Stimulated activated CD4-positive, alpha-beta T cell treated with anti-CD3 and anti-CD28 coated beads, Interleukin-2, amount 100 ng/mL, for 4 hours (primary cell): Measurements from ENCODE around the gene CNTNAP5.
"Not testable (repeated sequence)": the region's sequence is repeated elsewhere in the genome, so short reads cannot be mapped to it uniquely, and the experiment has no call there.

Experiments
- DNase-seq: peaks from one replicate; pipeline ENCODE4 v3.0.0-alpha.2; 2020; ENCODE audit warnings: low read depth

Gene CNTNAP5

DNA sequence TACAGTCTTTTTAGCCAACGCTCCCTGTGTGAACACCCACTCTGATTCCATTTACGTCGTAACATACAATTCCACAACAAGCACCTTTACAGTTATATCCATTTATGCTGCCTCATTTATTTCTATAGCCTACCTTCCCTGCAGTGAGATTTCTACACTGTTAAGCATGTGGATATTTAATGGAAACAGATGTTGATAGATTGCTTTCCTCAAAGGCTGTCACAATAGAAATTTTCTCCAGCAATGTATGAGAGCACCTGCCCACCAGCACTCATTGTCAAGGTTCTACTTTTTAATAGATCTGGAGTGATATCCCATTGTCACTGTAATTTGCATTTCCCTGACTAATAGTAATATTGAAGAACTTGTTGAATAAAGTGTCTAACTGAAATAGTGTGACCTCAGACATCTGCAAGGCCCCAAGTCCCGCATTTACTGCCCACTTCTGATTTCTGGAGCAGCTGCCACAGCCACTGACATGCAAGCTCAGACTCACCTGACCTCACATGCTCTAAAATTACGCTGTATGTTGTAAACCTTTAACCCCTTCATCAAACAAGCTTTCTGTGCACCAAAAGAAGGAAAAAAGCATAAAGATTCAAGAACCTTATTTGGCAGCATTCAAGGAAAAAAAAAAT is 295.1 kb downstream of the CNTNAP5 start:
- DNase-seq, result no peak

DNA sequence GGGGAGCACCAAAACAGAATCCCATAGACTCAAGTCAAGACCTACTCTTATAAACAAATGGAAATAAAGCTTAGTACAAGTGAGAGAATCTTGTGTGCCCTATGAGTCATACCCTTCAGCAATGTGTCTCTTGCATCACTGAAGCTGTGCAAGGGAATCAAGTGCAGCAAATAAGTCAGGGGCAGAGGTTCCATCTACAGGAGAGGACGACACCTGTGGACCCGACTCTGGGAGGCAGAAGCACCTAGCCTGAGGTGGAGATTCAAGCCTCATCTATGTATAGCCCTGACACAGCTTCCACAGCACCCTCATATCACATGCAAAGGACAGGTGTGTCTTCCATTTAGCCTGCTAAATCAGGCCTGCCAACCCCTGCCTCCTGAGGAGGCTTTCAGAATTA is 298.2 kb downstream of the CNTNAP5 start:
- no peak for DNase-seq

DNA sequence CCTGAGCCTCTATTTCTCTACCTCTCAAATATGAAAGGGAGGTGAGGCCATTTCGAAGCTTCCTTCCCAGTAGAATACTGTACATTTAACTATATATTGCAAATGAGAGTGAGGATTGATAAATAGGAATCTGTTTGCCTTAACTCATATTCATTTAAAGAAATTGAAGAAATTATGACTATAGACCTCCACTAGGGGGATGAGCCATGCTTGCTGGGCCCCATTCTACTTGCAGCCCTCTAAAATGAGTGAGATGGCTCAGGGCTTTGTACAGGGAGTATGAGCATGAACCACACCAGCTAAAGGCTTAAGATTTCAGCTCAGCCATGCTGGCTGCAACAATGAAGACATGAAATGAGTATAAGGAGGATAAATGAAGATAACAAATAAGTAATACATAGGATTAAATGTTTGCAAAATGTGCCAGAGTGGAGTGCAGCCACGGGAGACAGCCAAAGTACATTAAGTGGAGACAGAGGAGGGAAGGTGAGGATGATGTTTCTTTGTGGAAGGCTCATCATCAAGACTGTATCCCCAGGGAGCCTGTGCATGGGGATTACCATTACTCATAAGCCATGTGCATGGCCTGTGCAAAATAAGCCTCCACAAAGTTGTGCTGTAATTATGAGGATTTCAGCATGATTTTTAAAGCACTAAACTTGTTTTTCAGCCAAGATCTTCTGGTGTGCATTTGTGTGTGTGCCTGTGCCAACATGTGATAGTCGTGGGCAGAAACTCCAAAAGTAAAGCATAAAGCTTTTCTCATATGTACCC is 300.8 kb downstream of the CNTNAP5 start:
- DNase-seq, result no peak

DNA sequence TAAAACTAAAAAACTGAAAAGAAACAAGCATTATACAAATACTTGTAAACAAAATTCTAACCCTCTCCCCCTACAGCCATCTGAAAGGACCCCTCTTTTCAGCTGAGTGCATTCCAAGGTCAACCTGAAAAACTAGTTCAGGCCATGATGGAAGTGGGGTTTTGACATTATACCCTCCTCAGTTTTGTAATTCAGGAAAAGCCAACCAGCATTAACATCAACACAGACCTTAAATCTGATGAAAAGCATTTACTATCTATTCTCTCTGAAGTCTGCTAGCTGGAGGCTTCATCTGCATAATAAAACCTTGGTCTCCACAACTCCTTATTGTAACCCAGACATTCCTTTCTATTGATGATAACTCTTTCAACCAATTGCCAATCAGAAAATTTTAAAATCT is 302.2 kb downstream of the CNTNAP5 start:
- no peak for DNase-seq

DNA sequence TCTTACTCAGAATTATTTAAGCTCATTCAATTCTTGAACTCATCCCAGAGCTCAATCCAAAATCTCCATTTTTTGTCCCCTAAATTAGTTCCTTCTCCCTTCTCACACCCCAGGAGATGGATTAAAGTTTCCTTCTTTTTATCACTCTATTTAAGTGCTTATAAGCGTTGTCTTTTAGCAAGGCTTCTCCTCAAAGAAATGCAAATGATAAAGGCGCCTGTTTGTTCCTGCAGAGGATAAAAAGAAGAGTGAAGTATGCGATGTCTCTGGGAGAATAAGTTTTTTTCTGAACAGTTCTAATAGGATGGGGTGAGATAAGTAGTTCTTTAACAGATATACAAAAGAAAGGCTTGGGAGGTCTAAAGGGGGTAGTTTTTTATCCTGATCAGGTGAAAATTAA is 303.3 kb downstream of the CNTNAP5 start:
- DNase-seq, result no peak

DNA sequence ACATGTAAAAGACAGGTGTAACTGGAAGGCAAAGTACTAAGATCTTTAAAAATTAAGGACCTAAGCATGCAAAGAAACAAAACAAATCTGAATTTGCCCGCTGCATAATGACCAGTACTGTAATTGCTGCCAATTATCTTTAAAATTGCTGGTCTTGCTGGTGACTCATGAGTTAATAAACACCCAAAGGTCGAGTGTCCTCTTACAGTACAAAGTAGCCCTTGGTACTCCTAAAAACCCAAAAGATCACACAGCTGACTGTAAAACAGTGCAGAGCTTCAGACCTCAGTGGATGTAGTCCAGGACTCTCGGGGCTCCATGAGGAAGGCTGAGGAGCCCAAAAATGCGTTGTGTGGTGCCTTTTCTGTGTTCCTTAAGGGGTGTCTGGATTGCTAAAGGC is 308.7 kb downstream of the CNTNAP5 start:
- DNase-seq, result no peak

DNA sequence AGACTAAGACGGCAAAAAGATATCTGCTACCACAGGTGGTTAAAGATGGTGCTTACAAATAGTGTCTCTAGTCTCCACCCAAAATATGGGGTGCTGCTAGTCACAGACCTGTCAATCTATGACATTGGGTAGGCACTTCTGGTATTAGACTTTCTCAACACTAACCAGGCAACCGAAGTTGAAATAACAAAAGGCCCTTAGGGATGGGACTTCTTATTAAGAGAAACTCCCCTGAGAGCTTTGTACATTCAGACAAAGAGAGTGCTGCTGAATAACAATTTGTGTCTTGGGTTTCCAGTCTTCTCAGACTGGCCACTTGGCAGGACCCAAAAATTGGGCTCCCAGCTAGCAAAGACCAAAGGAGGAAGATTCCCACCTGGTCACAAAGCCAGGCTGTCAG is 310.0 kb downstream of the CNTNAP5 start:
- DNase-seq, result no peak

DNA sequence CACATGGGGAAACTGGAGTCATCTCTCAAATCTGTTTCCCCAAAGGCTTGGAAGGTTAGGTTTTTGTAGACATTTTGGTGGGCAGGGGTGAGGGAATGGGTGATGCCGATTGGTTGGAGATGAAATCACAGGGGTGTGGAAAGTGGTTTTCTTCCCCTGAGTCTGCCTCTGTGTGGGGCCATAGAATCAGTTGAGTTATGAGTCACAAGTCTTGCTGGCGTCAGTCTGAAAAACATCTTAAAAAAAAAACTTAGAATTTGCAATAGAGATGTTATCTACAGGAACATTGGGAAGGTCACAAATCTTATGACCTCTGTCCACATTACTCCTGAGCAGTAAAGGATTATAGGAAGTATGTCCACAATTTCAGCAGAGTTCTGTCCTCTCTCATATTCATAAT is 314.6 kb downstream of the CNTNAP5 start:
- no peak for DNase-seq

DNA sequence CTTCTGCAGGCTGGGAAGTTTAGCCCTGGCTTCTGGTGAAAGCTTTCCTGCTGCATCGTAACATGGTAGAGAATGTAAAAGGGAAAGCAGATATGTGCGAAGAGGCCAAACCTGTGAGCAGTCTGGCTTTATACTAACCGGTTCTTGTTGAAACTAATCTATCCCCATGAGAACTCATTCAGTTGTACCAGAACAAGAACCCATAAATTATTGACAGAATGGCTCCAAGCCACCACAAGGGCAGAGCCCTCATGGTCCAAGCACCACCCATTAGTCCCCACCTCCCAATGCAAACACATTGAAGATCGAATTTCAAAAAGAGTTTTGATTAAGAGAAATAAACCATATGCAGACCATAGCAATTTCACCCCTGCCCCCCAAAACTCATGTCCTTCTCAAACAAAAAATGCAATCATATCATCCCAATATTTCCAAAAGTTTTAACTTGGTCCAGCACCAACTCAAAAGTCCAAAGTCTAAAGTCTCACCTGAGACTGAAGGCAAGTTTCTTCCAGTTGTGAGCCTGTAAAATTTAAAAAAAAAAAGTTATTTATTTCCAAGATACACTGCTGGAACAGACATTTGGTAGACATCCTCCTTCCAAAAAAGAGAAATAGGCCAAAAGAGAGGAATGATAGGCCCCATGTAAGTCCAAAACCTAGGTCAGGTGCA is 318.9 kb downstream of the CNTNAP5 start:
- DNase-seq, result no peak

DNA sequence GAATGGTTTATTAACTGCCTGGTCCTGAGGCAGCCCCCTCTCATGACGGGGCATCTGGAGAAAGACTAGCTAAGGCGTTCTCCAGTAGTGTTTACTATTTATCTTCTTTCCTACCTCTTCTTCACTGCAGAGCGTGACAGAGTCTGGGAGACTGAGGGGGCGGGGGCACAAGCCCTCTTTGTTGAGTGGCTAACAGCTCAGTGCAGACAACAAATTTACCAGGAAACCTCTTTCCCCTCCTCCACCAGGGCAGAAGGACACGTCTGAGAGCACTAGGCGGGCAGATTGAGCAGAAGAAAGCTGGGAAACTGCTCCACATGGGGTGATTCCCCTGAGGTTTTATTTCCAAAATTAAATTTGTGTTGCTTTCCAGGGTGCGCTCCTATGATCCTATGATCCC is 322.1 kb downstream of the CNTNAP5 start:
- no peak for DNase-seq

DNA sequence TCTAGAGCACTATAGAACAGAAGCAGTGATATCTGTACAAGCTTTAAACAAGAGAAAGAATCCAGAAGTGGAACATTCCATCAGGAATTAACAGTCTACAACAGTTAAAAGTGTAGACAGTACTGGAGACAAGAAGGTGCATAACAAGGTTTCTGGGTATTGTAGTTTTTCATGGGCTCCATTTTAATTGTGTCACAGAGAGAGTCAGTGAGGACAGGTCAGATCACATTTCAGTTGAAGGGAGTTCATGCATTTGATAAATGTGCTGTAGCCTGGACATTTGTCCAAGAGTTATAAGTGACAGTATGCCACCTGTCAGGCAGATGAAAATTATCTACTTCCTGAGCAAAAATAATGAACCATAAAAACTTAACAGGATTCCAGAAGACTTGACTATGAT is 328.6 kb downstream of the CNTNAP5 start:
- DNase-seq, result no peak

DNA sequence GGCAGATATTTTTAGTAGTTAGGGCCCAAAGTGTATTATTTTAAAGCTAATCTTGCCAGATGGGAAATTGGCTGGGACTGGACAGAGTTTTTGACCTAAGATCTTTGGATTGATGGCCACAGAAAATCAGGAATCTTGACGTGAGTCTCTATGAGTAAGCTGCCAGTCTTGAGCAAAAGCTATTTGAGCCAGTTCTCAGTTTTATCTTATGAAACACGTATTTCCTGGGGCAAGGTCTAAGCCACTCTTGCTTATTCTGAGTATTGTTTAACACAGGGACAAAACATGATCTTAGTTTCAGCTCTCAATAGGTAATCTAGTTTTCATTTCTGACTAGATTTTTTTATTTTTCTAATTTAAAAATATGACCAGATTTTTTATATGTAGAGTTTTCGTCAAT is 329.4 kb downstream of the CNTNAP5 start:
- no peak for DNase-seq

DNA sequence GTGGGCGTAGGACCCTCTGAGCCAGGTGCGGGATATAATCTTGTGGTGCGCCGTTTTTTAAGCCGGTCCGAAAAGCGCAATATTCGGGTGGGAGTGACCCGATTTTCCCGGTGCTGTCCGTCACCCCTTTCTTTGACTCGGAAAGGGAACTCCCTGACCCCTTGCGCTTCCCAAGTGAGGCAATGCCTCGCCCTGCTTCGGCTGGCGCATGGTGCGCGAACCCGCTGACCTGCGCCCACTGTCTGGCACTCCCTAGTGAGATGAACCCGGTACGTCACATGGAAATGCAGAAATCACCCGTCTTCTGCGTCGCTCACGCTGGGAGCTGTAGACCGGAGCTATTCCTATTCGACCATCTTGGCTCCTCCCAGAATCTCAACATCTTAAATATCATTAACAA is 336.9 kb downstream of the CNTNAP5 start:
- not testable (repeated sequence) for DNase-seq

DNA sequence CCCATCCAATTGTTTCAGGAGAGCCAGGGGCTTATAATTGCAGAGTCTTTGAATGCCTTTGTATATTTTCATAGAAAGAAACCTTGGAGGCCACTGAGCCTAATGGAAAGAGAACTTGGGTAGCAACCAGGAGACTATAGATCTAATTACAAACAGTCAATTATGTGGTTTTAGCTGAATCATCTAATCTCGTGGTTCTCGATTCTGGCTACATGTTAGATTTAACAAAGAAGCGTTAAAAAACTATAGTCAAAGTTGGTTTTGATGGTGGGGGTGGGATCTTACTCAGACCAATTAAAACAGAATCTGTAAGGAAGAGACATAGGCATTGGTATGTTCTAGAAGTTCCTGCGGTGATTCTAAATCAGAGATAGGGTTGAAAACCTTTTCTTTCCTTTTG is 344.1 kb downstream of the CNTNAP5 start:
- no peak for DNase-seq

DNA sequence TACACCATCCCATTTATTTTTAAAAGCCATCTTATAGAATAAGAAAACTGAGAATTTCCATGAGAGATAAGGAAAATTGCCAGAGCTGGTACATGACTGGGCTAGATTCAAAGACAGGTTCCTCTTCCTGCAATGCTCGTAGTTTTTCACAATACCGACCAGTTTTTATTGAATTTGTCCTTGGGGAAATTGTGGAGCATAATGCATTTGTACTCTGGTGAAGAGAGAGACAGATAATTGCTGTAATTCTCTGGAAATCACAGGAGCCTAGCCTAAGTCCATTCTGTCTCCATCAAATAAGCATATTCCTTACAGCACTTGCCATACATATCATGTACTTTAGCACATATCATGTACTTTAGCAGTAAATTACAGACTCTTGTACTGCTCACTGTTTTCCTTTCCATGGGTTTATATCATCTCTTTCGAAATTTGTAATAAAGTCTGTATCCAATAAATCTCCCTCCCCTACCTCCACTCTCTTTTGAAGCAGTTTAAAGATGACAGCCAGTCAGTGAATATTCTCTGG is 355.2 kb downstream of the CNTNAP5 start:
- no peak for DNase-seq

DNA sequence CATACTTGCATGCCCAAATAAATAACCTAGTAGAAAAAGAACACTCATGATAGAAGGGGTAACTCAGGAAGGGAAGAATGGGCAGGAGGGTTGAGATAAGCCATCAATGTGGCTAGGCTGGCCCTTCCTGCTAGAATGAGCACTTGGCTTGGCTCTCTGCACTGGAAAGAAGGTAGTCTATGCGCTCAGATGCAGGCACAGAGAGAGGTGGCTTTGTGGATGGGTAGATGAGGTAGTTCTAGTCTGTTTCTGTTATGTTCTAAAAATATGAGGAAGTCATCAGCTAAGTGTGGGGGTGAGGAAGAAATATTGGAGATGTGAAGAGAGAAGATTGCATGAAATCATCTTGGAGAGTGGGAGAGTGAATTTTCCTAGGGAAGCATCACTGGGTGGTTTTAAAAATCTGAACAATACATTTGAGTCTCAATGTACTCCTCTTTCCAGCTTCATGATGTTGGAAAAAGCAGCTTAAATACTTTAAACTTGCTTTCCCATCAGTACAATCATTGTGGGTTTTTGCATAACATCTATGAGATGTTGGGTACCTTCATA is 357.1 kb downstream of the CNTNAP5 start:
- no peak for DNase-seq

DNA sequence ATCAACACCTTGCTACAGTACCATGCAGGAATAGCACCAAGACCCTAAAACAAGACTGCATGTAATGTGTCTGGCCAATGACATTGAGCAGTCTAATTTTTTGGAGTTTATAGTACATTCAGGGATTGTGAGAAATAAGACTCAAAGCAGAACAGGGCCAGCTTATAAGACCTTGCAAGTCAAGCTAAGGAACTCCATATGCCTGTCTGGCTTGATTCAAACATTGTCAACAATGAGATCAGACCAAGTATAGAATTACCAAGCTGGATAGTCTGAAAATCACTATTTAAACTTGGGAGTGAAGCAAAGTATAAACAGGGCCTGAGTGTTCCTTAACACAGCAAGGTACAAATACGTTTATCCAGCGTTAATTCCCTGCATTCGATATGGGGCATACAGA is 370.9 kb downstream of the CNTNAP5 start:
- DNase-seq, result no peak

DNA sequence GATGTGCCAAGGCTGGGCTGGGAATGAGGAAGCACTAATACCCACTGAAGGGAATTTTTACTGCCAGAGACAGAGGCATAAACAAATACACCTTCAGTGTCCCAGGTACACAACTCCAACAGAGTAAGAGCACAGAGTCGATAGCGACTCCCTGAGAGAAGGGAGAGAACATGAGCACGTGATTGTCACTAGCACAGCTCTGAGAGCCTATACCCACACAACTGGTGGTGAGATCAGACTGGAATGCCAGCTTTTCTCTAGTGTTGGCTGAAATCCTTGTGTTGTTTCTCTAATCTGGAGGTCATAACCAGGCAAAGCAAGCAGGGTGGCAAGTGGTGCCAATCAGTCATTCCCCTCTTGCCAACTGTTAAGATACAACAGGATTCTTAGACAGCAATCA is 377.2 kb downstream of the CNTNAP5 start:
- no peak for DNase-seq

DNA sequence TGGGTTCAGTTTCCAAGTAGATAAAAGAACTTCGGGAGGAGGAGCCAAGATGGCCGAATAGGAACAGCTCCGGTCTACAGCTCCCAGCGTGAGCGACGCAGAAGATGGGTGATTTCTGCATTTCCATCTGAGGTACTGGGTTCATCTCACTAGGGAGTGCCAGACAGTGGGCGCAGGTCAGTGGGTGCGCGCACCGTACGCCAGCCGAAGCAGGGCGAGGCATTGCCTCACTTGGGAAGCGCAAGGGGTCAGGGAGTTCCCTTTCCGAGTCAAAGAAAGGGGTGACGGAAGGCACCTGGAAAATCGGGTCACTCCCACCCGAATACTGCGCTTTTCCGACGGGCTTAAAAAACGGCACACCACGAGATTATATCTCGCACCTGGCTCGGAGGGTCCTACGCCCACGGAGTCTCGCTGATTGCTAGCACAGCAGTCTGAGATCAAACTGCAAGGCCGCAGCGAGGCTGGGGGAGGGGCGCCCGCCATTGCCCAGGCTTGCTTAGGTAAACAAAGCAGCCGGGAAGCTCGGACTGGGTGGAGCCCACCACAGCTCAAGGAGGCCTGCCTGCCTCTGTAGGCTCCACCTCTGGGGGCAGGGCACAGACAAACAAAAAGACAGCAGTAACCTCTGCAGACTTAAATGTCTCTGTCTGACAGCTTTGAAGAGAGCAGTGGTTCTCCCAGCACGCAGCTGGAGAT is 382.9 kb downstream of the CNTNAP5 start:
- DNase-seq, result not testable (repeated sequence)

DNA sequence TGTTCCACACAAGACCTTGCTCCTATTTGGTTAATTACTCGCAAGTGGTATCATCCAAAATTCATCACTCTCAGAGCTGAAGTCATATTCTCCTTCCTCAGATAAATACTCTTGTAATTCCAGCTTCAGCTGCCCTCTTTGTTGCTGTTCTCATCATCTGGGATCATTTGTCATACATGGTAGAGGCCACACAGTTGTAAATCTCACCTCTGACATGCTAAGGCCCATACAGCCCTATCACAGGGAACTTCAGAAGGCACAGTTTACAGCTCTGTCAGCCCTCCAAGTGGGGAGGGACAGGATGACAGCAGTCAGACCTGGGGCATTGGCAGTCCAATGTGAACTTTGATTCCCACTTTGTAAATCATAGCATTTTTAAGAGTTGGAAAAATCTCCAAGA is 399.0 kb downstream of the CNTNAP5 start:
- DNase-seq, result no peak

DNA sequence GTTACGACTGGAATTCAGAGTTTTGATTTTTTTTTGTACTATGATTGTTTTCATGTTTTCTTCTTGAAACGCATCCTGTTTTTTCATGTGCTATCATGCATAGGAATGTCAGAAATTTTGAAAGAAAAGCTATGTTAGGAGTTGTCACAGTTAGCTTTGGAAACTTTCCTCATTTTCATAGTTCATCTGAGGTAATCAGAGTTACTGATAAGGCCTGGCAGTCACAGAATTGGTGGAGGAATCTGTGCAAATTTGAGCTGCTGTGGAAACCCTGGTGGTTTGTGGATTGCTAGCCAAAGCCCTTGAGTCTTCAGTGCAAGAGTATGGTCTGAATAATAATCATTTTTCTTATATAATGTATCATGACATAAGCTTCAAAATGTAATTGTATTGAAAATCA is 401.0 kb downstream of the CNTNAP5 start:
- no peak for DNase-seq

DNA sequence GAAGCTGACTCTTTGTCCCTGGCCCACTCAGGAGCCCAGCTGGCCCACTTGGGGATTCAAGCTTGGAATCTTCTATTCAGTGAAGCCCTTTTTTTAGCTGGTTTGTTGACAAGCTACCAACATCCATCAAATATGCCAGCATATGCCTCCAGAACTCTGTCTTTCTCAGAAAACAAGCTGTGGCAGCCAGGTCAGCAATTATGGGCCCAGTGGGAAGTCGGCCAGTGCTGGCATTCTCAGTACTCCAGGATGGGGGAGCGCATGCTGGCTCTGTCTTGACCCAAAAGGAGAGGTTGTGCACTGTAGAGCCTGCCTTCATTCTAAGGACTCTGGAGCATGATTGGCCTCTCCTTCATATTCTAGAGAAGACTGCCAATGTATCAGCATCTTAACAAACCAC is 401.5 kb downstream of the CNTNAP5 start:
- no peak for DNase-seq
